HFFc6 (cell line): ENCODE data around the gene IL31. TPM values are rescaled to one million over a fixed set of nuclear protein-coding genes. Genes with fewer than 3 reads are reported as not detected.

Experiments used
- DNase-seq: peaks from one replicate; pipeline ENCODE4 v3.0.0-alpha.2; 2018
- H3K27ac Mint-ChIP-seq: 2 replicates; pipeline ENCODE4 v1.8.0; 2020; ENCODE audit warnings: mild to moderate bottlenecking, mixed read lengths
- H3K27me3 Mint-ChIP-seq: 2 replicates; pipeline ENCODE4 v1.8.0; 2021; ENCODE audit warnings: mild to moderate bottlenecking, moderate library complexity, mixed read lengths; ENCODE audit not compliant: insufficient read depth
- H3K36me3 Mint-ChIP-seq: 2 replicates; pipeline ENCODE4 v1.8.0; 2021; ENCODE audit warnings: low read depth, mixed read lengths
- H3K4me1 Mint-ChIP-seq: 2 replicates; pipeline ENCODE4 v1.8.0; 2020; ENCODE audit warnings: low read depth, mixed read lengths
- H3K4me3 Mint-ChIP-seq: 2 replicates; pipeline ENCODE4 v1.8.0; 2020; ENCODE audit warnings: mild to moderate bottlenecking, moderate library complexity, mixed read lengths
- H3K9me3 Mint-ChIP-seq: 2 replicates; pipeline ENCODE4 v1.8.0; 2020; ENCODE audit warnings: mild to moderate bottlenecking, mixed read lengths
- total RNA-seq, 6 experiments: library from RNA; stranded (reverse); fragmentation: NEBNext Ultra II Directional; extraction: Animal tissue kit (Norgen Biotek cat#: 25700); gene quantifications; 2 replicates in 1 of 6; 3 replicates in 5 of 6; pipeline ENCODE4 v1.2.3, GENCODE V29; 2021
- TF ChIP-seq, protein P1 (sequence below): fragments of 200-600 bp; sonication (generic); IDR thresholded peaks from 2 replicates; pipeline ENCODE4 v1.5.0; 2021; ENCODE audit warnings: antibody characterized with exemption, mild to moderate bottlenecking

IL31 gene
- total RNA-seq, 6 experiments from 2014 or later: not detected

DNA sequence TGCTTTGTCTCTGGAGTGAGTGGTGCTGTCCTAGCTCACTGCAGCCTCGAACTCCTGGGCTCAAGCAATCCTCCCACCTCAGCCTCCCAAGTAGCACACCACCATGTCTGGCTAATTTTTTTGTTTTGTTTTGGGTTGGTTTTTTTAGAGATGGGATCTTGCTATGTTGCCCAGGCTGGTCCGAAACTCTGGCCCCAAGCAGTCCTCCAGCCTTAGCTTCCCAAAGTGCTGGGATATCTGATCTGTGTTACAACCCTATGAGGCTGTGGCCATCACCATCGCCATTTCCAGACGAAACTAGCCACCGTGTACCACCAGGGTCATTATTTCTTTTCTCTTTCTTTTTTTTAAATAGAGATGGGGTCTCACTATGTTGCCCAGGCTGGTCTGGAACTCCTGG is 2.6 kb downstream of the IL31 start:
- DNase-seq: no peak
- H3K4me3 Mint-ChIP-seq: no peak overlapping the region
- TF ChIP-seq, protein P1, sequence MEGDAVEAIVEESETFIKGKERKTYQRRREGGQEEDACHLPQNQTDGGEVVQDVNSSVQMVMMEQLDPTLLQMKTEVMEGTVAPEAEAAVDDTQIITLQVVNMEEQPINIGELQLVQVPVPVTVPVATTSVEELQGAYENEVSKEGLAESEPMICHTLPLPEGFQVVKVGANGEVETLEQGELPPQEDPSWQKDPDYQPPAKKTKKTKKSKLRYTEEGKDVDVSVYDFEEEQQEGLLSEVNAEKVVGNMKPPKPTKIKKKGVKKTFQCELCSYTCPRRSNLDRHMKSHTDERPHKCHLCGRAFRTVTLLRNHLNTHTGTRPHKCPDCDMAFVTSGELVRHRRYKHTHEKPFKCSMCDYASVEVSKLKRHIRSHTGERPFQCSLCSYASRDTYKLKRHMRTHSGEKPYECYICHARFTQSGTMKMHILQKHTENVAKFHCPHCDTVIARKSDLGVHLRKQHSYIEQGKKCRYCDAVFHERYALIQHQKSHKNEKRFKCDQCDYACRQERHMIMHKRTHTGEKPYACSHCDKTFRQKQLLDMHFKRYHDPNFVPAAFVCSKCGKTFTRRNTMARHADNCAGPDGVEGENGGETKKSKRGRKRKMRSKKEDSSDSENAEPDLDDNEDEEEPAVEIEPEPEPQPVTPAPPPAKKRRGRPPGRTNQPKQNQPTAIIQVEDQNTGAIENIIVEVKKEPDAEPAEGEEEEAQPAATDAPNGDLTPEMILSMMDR: no peak
- H3K4me1 Mint-ChIP-seq: peaks cover 6% of the 10 kb centered on the region; the same call in 1 of the 2 replicates
- H3K36me3 Mint-ChIP-seq: no peaks in the 10 kb centered on the region
- H3K27me3 Mint-ChIP-seq: peaks cover 41% of the 10 kb centered on the region
- no peaks in the 10 kb centered on the region for H3K9me3 Mint-ChIP-seq
- H3K27ac Mint-ChIP-seq: no peak overlapping the region

DNA sequence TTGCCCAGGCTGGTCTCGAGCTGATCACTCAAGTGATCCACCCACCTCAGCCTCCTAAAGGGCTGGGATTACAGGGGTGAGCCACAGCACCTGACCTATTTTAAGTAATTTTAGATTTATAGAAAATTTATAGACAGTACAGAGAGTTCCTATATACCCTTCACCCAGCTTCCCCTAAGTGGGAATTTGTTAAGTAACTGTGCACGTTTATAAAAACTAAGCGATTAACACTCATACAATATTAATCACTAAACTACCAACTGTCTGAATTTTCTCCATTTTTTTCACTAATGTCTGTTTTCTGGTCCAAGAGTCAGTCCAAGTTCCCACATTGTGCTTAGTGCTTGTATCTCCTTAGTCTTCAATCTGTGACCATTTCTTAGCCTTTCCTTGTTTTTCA is 5.5 kb downstream of the IL31 start:
- no peak for DNase-seq
- Mint-ChIP-seq H3K36me3 (no peaks in the 10 kb centered on the region), H3K4me3 (no peak overlapping the region), H3K4me1 (no peaks in the 10 kb centered on the region), H3K27ac (no peak overlapping the region), H3K27me3 (peaks cover 30% of the 10 kb centered on the region), H3K9me3 (no peaks in the 10 kb centered on the region)
- TF ChIP-seq, protein P1: no peak

DNA sequence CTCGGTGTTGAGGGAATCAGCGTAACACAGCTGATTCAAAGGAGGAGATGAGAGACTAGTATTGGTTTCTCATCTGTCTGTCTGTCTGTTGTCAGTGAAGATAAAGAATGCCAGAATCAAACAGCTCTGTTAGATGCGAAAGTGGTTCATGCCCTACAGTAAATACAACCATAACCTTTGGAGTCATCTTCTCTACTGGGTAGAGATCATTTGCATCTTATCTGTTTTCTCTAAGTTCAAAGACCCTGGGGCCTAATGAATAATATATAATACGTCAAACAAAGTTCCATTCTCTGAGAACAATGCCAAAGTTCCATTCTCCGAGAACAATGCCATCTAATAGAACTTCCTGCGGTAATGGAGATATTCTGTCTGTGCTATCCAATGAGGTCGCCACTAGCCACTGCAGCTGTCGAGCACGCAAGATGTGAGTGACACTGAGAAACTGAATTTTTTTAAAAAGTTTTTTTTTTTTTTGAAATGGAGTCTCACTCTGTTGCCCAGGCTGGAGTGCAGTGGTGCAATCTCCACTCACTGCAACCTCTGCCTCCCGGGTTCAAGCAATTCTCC is 6.6 kb downstream of the IL31 start:
- Mint-ChIP-seq H3K27ac (no peak overlapping the region), H3K4me1 (no peaks in the 10 kb centered on the region), H3K36me3 (no peaks in the 10 kb centered on the region), H3K4me3 (no peak overlapping the region), H3K9me3 (no peaks in the 10 kb centered on the region), H3K27me3 (peaks cover 24% of the 10 kb centered on the region)
- TF ChIP-seq, protein P1: no peak
- no peak for DNase-seq

DNA sequence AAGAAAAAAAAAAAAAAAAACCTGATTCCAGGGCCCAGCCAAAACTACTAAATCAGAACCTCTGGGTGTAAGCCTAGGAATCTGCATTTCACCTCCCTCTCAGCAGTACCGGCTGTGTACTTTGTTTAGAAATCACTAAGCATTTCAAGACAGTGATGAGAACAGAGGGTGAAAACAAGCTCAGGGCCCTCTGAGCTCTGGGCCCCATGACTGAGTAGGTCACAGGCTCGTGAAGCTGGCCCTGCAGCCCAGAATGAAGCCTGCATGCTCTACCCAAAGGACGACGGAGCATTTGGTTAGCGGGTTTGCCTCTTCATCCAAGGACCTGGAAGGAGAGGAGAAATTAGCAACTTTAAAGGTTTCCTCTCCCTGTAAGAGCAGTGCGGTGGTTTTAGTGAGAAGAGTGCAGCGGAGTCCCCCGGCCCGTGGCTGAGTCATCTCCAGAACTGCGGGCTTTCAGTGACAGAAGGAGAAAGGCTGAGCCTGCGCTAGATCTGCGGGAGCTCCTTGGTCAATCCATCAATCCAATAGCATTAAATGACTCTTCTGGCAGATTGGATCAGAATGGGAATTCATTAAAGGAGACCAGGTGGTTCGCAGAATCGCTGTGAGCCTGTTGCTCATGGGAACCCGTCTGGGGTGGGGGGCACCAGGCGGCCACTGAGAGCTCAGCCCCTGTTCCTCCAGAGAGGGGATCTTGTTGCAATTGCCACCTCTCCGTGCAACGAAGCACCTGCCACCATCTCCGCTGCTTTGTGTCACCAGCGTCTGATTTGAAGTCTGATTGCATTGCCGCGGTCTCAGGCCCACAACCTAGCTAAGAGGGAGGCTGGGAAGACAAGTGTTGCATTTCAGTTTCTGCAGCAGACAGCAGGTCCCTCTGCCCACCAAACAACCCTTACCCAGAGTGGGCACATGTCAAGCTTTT is 7.3 kb downstream of the IL31 start:
- Mint-ChIP-seq H3K27me3 (peaks cover 23% of the 10 kb centered on the region), H3K4me1 (no peaks in the 10 kb centered on the region), H3K36me3 (no peaks in the 10 kb centered on the region), H3K4me3 (no peak overlapping the region), H3K9me3 (no peaks in the 10 kb centered on the region), H3K27ac (no peak overlapping the region)
- TF ChIP-seq, protein P1: no peak
- no peak for DNase-seq

DNA sequence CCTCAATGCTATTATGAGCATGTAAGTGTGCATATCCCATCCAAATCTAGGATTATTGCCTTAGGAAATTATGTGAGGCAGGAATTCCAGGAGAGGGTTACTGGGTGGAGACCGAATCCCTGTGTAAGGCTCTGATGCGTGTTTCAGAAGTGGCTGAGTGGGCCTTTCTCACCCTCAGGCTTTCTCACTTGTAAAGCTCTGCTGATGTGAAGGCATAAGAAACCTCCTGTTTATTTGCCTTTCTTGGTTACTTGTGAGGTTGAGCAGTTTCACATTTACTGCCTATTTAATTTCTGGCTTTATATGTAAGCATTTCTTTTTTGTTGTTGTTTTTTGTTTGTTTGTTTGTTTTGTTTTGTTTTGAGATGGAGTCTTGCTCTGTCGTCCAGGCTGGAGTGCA is 11.0 kb downstream of the IL31 start:
- peaks cover 12% of the 10 kb centered on the region for H3K27me3 Mint-ChIP-seq
- H3K27ac Mint-ChIP-seq: no peak overlapping the region
- TF ChIP-seq, protein P1: no peak
- H3K4me3 Mint-ChIP-seq: no peak overlapping the region
- no peak for DNase-seq
- H3K4me1 Mint-ChIP-seq: no peaks in the 10 kb centered on the region
- no peaks in the 10 kb centered on the region for H3K36me3 Mint-ChIP-seq
- H3K9me3 Mint-ChIP-seq: no peaks in the 10 kb centered on the region
